Fibroblast of villous mesenchyme (primary cell): ENCODE data around the gene GFRA1. TPM values are rescaled to one million over a fixed set of nuclear protein-coding genes. Genes with fewer than 3 reads are reported as not detected.

ENCODE experiments used
- DNase-seq: peaks from one replicate; pipeline ENCODE4 v3.0.0-alpha.2; 2010; ENCODE audit warnings: low read depth
- H3K4me3 ChIP-seq: 2 replicates; pipeline ENCODE4 v1.5.1; 2011; ENCODE audit warnings: low read depth, mild to moderate bottlenecking, low read length
- total RNA-seq: library from RNA; depleted of rRNA; stranded (reverse); fragments of >200 nt; gene quantifications from 2 replicates; pipeline ENCODE4 v1.2.3, GENCODE V29; 2012
- TF ChIP-seq, protein P1 (sequence below): IDR thresholded peaks from 2 replicates; pipeline ENCODE4 v1.5.1; 2012; ENCODE audit warnings: low read depth, mild to moderate bottlenecking, low read length; ENCODE audit not compliant: insufficient read depth

The GFRA1 gene
- total RNA-seq, 1 donor = 59.6 TPM

DNA sequence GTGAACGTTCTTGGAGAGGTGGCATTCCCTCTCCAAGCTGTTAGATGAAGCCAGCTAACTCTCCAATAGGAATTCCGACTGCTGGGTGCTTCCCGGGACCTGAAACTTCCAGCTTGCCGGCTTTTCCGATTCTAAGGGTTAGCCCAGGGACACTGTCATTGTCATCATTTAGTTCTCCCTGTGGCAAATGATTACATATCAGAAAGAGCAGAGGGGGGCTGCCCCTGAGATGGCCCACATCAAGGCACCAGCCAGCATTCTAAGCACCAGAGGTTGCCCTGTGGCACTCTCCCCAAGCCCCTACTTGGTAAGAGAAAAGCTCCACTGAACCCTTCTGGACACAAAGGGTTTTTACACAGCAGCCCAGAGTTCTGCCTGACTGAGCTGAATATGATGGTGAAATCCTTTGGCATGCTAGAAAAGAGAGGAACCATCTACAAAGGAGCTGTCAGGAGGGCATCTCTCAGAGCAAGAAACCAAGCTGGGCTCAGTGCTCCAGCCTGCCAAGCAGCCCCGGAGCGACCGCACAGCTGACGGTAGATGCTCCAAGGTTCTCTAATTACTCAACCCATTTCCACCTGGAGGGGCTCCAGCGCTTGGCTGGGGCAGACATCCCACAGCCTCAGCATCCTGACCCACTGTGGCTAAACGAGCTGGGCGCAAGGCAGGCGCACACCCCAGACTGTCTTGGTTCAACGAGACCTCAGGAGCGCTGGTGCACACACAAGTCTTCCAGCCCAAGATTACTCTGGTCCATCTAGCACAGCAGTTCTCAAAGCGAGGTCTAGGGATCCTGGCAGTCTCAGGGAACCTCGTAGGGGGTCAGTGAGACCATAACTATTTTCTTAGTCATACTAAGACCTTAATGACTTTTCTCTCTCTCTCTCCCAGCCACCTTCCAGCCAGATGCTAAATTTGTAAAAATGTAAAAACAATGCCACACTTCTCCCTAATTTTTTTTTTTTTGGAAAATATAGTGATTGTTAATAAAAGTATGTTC, 160.5 kb downstream of the GFRA1 start:
- TF ChIP-seq, protein P1, sequence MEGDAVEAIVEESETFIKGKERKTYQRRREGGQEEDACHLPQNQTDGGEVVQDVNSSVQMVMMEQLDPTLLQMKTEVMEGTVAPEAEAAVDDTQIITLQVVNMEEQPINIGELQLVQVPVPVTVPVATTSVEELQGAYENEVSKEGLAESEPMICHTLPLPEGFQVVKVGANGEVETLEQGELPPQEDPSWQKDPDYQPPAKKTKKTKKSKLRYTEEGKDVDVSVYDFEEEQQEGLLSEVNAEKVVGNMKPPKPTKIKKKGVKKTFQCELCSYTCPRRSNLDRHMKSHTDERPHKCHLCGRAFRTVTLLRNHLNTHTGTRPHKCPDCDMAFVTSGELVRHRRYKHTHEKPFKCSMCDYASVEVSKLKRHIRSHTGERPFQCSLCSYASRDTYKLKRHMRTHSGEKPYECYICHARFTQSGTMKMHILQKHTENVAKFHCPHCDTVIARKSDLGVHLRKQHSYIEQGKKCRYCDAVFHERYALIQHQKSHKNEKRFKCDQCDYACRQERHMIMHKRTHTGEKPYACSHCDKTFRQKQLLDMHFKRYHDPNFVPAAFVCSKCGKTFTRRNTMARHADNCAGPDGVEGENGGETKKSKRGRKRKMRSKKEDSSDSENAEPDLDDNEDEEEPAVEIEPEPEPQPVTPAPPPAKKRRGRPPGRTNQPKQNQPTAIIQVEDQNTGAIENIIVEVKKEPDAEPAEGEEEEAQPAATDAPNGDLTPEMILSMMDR = no peak
- DNase-seq = no peak
- no peak overlapping the region for H3K4me3 ChIP-seq

DNA sequence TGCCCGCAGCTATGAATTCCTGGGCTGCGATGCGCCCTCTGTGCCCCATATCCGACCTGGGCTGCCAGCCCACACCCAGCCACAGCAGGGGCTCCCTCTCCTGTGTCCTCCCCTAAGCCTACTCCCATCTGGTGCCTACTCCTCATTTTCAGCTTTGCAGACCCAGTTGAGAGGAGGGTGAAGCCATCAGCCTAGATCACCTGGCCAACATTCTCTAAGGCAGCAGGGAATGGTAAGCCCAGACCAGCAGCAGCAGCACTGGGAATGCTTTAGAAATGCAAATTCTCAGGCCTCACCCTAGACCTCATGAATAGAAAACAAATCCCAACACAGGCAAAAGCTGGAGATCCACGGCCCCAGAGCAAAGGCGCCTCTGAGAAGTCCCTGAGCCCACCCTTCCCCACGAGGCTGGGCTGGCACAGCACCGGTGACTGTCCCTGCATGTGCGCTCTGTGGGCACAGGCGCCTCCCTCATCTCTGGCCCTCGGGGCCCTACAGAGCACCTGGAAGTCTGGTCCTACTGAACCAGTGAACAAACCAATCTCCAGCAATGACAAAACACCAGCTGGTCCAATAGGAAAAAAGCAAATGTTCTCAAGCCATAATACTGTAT, 161.4 kb downstream of the GFRA1 start:
- TF ChIP-seq, protein P1 = no peak
- H3K4me3 ChIP-seq = no peak overlapping the region
- no peak for DNase-seq

DNA sequence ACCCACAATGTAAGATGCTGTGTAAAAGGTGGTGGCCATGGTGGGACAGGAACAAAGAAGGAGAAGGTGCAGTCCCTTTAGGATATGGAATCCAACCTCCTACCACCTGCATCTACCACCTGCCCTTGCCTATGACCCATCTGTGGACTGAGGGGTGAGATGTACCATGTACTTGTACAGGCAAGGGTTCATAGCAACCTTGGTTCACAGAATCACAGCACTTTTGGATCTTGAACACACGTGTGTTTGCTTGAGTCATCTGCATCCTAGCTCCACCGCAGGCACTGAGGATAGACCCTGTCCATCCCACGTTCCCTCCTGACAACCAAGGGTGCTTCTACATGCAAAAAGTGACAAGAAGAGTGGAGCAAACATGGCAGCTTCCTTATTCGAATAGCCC, 162.3 kb downstream of the GFRA1 start:
- TF ChIP-seq, protein P1 = no peak
- no peak for DNase-seq
- H3K4me3 ChIP-seq = no peak overlapping the region

DNA sequence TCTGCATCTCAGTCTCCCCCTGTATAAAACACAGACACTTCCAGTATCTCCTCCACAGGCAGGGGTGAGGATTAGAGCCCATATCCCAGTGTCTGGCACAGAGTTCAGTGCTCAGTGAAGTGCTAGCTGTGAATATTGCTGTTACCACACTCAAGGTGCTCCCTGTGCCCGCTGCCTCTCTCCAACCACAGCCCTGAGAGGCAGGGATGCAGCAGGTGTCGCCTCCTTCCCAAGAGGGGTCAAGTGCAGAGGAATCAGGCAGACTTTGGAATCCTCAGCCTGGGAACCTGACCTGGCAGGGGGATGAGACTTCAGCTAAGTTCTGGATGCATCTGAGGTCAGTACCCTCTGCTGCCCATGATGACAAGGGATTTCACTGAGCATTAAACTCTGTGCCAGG, 163.1 kb downstream of the GFRA1 start:
- TF ChIP-seq, protein P1 = no peak

DNA sequence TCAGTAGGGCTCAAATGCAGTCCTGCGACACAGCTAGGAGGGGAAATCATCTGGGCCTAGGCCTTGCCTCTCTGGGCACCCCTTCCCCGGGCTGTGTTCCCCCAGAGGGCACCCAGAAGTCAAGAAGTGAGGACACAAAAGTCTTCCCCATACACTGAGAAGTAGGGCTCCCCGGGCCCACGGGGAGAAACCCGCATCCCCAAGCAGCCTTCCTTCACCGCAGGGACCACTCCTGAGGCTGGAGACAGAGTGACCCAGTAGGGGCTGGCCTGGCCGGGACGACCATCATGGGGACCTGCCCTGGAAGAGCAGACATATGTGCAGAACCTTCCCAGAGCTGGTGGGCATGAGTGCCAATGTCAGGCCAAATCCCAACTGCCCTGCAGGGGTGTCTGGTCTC, 163.5 kb downstream of the GFRA1 start:
- DNase-seq = no peak
- TF ChIP-seq, protein P1 = no peak
- H3K4me3 ChIP-seq = no peak overlapping the region

More for the DNA sequence above, 163.1 kb downstream of the GFRA1 start:
- H3K4me3 ChIP-seq = no peak overlapping the region
- no peak for DNase-seq

DNA sequence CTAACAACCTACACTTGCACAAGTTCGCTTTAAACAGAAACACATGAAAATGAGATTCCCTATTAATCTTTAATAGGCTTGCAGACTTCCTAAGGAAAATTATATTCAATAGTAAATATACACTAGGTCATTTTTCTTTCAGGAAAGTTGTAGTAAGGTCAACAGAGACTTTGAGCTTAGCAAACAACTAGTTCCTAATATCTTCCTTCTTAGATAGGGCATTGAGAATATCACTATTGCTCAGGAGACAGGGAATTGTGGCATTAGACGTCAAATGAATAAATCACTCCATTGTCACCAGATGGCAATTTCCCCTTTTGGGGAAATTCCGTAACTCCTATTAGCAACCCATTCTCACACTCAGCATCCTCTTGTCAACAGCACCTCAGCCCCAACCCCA, 164.9 kb downstream of the GFRA1 start:
- TF ChIP-seq, protein P1 = no peak
- DNase-seq = no peak
- no peak overlapping the region for H3K4me3 ChIP-seq
